ENCODE data around the gene HAUS2.
A peak's percentile ranks its signal among the peaks of the same experiment; 100 is the strongest.
"Not testable (repeated sequence)": the region's sequence is repeated elsewhere in the genome, so short reads cannot be mapped to it uniquely, and the experiment has no call there.

The HAUS2 gene

DNA sequence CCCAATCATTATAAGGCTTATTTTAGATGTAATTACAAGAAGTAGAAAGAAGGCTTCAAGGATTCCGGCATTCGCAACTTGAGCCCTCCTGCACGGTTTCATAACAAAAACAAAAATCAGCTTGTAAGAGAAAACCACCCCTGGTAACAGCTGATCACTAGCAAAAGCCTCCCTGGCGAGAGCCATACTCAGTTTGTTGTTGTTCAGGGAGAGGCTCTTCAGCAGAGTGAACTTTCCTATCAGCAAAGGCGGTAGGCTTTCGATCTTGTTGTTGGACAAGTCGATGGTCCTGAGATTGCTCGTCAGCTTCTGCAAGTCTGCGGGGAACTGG is 755 bp upstream of the HAUS2 start:
- Mint-ChIP-seq H3K27ac (peak overlapping the region; percentile 98), H3K4me3 (peak overlapping the region; percentile 92), H3K9me3 (no peaks in the 10 kb centered on the region), H3K27me3 (no peaks in the 10 kb centered on the region), H3K36me3 (ENCODE audit: low read depth) (peaks cover 49% of the 10 kb centered on the region), H3K4me1 (ENCODE audit: low read depth) (peaks cover 56% of the 10 kb centered on the region)
- intact Hi-C loops (cut with micrococcal nuclease): loop anchor here (2.0 to 10.0 kb wide), 3 partner anchors 27 to 273 kb away; partner anchors contain the start of genes GANC, STARD9, TMEM87A and ZNF106

DNA sequence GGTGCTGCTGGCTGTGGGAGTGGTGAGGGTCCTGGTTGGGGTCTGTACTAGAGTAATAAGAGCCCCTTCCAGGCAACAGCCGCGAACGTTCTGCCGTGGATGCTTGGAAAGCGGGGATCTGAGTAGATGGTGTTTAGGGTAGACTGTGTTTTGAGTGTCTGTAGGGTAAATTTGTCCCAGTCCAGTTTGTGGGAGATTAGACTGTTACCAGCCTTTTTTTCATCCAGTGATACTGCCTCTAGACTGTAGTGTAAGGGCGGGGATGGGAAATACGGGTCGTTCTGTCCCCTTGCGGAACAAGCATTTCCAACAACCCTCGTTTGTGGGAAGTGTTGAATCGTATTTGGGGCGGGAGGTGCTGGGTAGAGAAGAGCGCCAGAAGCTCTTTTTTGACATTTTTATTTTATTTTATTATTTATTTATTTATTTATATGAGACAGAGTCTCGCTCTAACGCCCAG is 424 bp downstream of the HAUS2 start:
- intact Hi-C loops (cut with micrococcal nuclease): loop anchor here (2.0 to 10.0 kb wide), 3 partner anchors 26 to 274 kb away; partner anchors contain the start of genes GANC, STARD9, TMEM87A and ZNF106
- Mint-ChIP-seq H3K4me1 (ENCODE audit: low read depth) (peaks cover 65% of the 10 kb centered on the region), H3K36me3 (ENCODE audit: low read depth) (peaks cover 40% of the 10 kb centered on the region)

DNA sequence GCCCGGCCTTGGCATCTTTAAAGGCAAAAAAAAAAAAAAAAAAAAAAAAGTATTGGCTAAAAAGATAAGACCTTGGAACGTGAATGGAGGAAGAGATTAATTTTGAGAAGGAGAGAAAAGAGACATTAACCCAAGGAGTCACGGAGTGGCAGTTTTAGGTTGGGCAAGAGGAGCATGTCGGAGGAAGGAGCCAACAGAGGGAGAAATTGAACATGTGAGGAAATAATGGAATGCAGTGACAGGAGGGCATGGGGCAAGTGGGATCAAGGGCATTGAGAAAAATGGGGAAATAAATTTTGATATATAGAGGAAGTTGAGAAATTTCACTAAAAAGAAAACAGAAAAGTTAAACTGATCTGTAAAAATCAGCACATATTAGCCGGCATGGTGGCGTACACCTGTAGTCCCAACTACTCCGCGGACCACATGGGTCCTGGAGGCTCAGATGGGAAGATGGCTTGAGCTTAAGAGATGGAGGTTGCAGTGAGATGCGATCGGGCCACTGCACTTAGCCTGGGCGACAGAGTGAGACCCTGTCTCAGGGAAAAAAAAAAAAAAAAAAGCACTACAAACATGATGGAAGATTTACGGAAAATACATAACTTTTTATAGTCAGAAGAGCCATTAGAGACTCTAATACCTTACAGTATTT is 1.2 kb downstream of the HAUS2 start:
- Mint-ChIP-seq H3K36me3 (ENCODE audit: low read depth) (peaks cover 44% of the 10 kb centered on the region), H3K27me3 (no peaks in the 10 kb centered on the region), H3K4me1 (ENCODE audit: low read depth) (peaks cover 66% of the 10 kb centered on the region), H3K9me3 (no peaks in the 10 kb centered on the region), H3K27ac (peak overlapping the region; percentile 98), H3K4me3 (peak overlapping the region; percentile 65)
- intact Hi-C loops (cut with micrococcal nuclease): loop anchor here (2.0 to 10.0 kb wide), 3 partner anchors 25 to 275 kb away; partner anchors contain the start of genes GANC, STARD9, TMEM87A and ZNF106

More for the DNA sequence above, 424 bp downstream of the HAUS2 start:
- Mint-ChIP-seq H3K9me3 (no peaks in the 10 kb centered on the region), H3K27me3 (no peaks in the 10 kb centered on the region), H3K4me3 (peak overlapping the region; percentile 92), H3K27ac (peak overlapping the region; percentile 98)

DNA sequence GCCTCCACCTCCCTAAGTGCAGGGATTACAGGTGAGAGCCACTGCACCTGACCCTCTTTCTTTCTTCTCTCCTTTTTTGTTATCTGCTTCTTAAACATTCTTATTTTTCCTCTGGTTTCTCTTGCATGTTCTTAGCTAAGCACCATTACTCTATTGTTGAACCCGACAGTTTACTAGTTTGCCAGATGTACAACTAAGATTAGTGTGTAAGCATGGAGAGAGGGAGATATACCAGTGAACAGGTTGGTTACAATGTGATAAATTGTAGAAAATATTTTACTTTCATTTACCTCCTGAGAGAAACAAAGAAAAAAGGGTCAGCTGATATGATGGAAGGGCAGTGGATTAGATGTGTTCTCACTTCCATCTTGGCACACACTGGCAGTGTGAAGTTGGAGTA is 4.9 kb downstream of the HAUS2 start:
- Mint-ChIP-seq H3K4me1 (ENCODE audit: low read depth) (peaks cover 34% of the 10 kb centered on the region), H3K4me3 (no peak overlapping the region), H3K27ac (peak overlapping the region; percentile 40), H3K9me3 (no peaks in the 10 kb centered on the region), H3K36me3 (ENCODE audit: low read depth) (peaks cover 25% of the 10 kb centered on the region), H3K27me3 (no peaks in the 10 kb centered on the region)
- intact Hi-C loops (cut with micrococcal nuclease): no loop called here

DNA sequence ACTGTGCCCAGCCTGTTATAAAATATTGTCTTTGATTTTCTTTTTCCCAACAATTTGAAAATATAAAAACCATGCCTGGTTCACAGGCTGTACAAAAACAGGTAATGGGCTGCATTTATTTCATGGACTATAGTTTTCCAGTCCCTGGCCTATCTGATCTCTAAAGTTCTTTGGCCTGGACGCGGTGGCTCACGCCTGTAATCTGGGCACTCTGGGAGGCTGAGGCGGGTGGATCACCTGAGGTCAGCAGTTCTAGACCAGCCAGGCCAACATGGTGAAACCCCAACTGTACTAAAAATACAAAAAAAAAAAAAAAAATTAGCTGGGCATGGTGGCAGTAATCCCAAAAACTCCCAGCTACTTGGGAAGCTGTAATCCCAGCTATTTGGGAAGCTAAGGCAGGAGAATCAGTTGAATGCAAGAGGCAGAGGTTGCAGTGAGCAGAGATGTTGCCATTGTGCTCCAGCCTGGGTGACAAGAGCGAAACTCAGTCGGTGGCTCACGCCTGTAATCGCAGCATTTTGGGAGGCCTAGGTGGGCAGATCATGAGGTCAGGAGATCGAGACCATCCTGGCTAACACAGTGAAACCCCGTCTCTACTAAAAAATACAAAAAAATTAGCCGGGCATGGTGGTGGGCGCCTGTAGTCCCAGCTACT is 8.0 kb downstream of the HAUS2 start:
- H3K27ac Mint-ChIP-seq; H3K9me3 Mint-ChIP-seq; H3K27me3 Mint-ChIP-seq; intact Hi-C loops (cut with micrococcal nuclease); H3K4me3 Mint-ChIP-seq: not testable (repeated sequence)
- peaks cover 49% of the 10 kb centered on the region for H3K36me3 Mint-ChIP-seq (ENCODE audit: low read depth)
- H3K4me1 Mint-ChIP-seq (ENCODE audit: low read depth): peaks cover 16% of the 10 kb centered on the region

DNA sequence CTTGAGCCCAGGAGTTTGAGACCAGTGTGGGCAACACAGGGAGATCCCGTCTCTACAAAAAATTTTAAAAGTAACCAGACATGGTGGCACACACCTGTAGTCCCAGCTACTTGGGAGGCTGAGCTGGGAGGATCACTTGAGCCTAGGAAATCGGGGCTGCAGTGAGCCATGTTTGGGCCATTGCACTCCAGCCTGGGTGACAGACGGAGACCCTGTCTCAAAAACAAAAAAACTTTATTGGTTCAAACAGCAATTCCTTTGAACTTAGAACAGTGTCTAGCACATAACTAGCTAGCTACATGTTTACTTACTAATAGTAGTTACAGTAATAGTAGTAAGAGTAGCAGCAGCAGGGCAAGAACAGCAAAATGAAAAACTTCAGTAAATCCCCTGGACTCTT is 10.1 kb downstream of the HAUS2 start:
- peaks cover 5% of the 10 kb centered on the region for H3K4me1 Mint-ChIP-seq (ENCODE audit: low read depth)
- no peaks in the 10 kb centered on the region for H3K9me3 Mint-ChIP-seq
- no peaks in the 10 kb centered on the region for H3K27me3 Mint-ChIP-seq
- peaks cover 66% of the 10 kb centered on the region for H3K36me3 Mint-ChIP-seq (ENCODE audit: low read depth)
- intact Hi-C loops (cut with micrococcal nuclease): no loop called here
- no peak overlapping the region for H3K27ac Mint-ChIP-seq
- no peak overlapping the region for H3K4me3 Mint-ChIP-seq

DNA sequence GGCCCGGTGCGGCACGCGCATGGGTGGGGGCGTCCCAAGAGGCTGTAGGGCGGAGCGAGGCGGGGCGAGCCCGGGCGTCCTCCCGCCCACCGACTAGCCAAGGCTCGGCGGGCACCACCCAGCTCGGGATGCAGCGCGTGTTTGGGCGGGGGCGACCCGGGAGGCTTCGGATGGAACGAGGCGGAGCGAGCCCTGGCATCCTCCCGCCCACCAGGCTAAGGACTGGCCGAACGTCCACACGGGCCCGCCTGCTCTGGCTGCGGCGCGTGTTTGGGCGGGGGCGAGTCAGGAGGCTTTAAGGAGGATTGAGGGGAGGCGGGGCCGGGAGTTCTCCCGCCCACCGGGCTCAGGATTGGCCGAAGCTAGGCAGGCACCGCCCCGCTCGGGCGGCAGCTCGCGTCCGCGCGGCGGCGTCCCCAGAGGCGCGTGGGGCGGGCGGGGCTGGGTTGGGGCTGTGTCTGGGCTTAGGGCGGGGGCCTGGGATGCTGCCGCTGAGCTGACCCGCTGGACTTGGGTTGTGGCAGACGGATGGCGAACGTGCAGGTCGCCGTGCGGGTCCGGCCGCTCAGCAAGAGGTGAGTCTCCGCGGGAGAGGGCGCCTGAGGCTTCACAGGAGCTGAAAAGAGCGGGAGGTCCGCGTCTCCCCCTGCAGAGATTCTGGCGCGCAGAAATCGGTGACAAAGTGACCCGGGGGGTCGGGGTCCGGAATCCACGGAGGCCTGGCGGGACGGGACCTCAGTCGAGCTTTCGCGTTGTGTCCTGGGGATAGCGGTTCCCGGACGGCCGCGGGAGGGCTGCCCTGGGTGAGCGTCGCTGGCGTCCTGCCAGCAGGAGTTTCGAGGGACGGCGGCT is 26.8 kb downstream of the HAUS2 start, which contains the start of gene STARD9:
STARD9 (plus strand) TSS at position 419 of the 852 bp plus-strand sequence; CDS start at position 529, 110 bp downstream.
- H3K27me3 Mint-ChIP-seq: peaks cover 50% of the 10 kb centered on the region
- intact Hi-C loops (cut with micrococcal nuclease): loop anchor here (2.0 to 10.0 kb wide), 2 partner anchors 27 to 301 kb away; partner anchors contain the start of genes GANC, HAUS2, LRRC57 and TMEM87A
- H3K36me3 Mint-ChIP-seq (ENCODE audit: low read depth): peaks cover 6% of the 10 kb centered on the region
- H3K27ac Mint-ChIP-seq: peak within 1 kb of the TSS; percentile 81
- no peaks in the 10 kb centered on the region for H3K9me3 Mint-ChIP-seq
- peak within 1 kb of the TSS; percentile 96 for H3K4me3 Mint-ChIP-seq
- peaks cover 26% of the 10 kb centered on the region for H3K4me1 Mint-ChIP-seq (ENCODE audit: low read depth)

DNA sequence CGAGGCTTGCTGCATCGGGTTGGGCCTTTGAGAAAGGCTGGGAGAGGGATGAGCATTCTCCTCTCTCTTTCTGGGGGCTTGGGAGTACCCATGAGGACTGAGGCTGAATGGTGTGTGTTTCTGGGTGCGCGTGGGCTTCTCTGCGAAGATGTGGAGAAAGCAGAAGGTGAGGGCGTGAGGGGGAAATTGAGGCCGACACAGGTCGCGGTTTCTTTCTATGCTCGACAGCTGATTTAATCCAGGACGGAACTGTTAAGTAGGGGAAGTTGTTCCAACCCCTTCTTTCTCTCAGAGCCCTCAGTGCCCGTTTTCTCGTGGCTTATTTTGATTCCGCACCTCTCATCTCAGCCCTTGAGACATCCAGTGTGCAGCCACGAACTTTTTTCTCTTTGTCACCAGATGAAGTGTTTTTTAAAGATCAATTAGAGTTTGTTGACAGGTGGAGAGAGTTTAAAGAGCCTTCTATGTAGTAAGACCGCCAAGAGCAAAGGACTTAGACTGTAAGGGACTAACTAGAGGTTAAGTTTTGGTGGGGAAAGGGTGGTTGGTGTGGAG is 27.5 kb downstream of the HAUS2 start:
- Mint-ChIP-seq H3K27me3 (peaks cover 57% of the 10 kb centered on the region), H3K9me3 (no peaks in the 10 kb centered on the region), H3K36me3 (ENCODE audit: low read depth) (peaks cover 6% of the 10 kb centered on the region), H3K4me3 (peak overlapping the region; percentile 96), H3K27ac (peak overlapping the region; percentile 81), H3K4me1 (ENCODE audit: low read depth) (peaks cover 32% of the 10 kb centered on the region)
- intact Hi-C loops (cut with micrococcal nuclease): loop anchor here (10.0 kb wide), 1 partner anchor 301 kb away; the partner anchor contains the start of genes GANC and TMEM87A

DNA sequence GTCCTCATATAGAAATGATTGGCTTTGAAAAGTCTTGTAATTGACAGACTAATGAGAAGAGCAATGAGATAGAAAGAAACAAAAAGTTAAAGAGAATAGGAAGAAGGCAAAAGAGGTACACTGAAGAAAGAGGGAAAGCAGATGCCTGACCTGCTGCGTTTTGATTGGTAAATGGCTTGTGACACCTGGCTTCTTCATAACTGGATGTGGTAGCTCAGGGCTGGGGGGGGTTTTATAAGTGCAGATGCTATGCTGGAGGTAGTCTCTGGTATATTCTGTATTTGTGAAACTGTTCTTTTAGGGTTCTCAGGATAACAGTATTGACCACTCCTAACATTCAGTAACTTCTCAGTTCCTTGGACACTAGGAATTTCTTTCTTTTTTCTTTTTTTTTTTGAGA is 28.1 kb downstream of the HAUS2 start:
- Mint-ChIP-seq H3K27me3 (peaks cover 61% of the 10 kb centered on the region), H3K4me3 (peak overlapping the region; percentile 96), H3K27ac (no peak overlapping the region), H3K4me1 (ENCODE audit: low read depth) (peaks cover 35% of the 10 kb centered on the region), H3K36me3 (ENCODE audit: low read depth) (peaks cover 6% of the 10 kb centered on the region), H3K9me3 (no peaks in the 10 kb centered on the region)
- intact Hi-C loops (cut with micrococcal nuclease): loop anchor here (10.0 kb wide), 1 partner anchor 302 kb away; the partner anchor contains the start of genes GANC and TMEM87A

DNA sequence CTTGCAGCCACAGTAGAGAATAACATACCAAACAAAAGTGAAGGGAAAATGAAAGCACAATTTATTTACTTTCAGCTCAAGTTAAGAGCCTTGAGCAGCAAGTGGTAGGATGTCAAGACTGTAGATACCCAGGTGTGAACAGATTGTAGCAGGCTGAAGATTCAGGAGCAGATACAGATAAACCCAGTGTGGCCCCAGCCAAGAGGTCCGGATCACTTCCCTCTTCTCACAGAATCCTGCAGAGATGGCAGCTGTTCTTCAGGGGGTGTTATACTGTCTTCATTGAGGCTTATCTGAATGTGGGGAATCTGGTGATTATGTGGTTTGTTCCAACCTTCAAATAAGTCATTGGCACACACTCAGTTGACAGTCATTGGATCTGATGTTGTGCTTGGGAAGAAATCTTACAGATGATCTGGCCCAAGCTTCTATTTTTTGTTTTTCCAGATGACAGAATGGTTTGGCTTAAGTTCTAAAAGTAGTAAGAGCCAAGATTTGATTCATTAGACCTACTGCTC is 28.9 kb downstream of the HAUS2 start:
- intact Hi-C loops (cut with micrococcal nuclease): loop anchor here (10.0 kb wide), 1 partner anchor 303 kb away; the partner anchor contains the start of genes GANC and TMEM87A
- peaks cover 6% of the 10 kb centered on the region for H3K36me3 Mint-ChIP-seq (ENCODE audit: low read depth)
- H3K4me1 Mint-ChIP-seq (ENCODE audit: low read depth): peaks cover 35% of the 10 kb centered on the region
- H3K4me3 Mint-ChIP-seq: no peak overlapping the region
- peaks cover 60% of the 10 kb centered on the region for H3K27me3 Mint-ChIP-seq
- no peaks in the 10 kb centered on the region for H3K9me3 Mint-ChIP-seq
- no peak overlapping the region for H3K27ac Mint-ChIP-seq

DNA sequence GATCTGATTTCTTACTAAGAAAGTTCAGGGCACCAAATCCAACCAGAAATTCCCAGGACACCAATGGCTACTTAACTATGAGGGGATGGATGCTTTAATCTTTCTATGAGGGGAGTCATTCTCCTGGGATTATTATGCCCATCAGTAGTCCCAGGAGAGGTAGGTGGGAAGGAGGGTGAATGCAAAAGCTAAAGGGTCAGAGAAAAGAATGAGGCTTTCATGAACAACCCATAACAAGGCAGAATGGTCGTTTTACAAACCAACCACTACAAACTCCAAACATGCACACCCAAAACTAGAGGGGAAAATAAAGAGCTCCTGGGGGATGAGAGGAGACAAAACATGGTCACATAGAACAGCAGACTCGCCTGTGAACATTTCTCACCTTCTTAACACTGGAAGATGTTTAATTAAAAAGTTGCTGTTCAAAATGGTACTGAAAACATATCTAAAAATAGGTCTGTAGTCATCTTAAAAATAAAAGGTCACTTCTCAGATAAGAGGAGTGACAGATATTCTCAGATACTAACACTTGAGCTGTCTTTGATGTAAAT is 30.4 kb downstream of the HAUS2 start:
- H3K4me1 Mint-ChIP-seq (ENCODE audit: low read depth): peaks cover 40% of the 10 kb centered on the region
- H3K4me3 Mint-ChIP-seq: no peak overlapping the region
- H3K27me3 Mint-ChIP-seq: peaks cover 63% of the 10 kb centered on the region
- H3K36me3 Mint-ChIP-seq (ENCODE audit: low read depth): peaks cover 6% of the 10 kb centered on the region
- no peaks in the 10 kb centered on the region for H3K9me3 Mint-ChIP-seq
- no peak overlapping the region for H3K27ac Mint-ChIP-seq
- intact Hi-C loops (cut with micrococcal nuclease): loop anchor here (10.0 kb wide), 1 partner anchor 304 kb away; the partner anchor contains the start of genes GANC and TMEM87A

DNA sequence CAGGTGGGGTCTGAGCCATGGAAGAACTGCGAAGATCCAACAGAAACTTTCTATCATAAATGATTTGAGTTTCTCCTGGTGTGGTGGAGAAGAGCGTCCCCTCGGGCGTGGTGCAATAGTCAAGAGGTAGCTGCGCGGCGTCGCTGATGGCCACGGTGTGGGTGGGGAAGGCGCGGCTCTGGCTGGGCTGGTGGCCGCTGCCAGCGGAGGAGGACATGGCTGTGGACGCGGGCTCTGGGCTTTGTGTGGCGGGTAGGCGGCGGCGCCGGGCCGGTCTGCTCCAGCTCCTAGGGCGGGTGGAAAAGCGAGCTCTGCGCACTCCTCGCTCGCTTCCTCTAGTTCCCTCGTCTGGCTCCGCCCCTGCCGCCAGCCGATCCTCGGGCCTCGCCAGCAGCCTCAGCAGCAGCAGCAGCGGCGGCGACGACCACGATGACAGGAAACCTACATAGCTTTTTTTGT is 32.7 kb downstream of the HAUS2 start:
- H3K4me3 Mint-ChIP-seq: peak overlapping the region; percentile 84
- peak overlapping the region; percentile 68 for H3K27ac Mint-ChIP-seq
- H3K36me3 Mint-ChIP-seq (ENCODE audit: low read depth): no peaks in the 10 kb centered on the region
- H3K27me3 Mint-ChIP-seq: peaks cover 58% of the 10 kb centered on the region
- peaks cover 25% of the 10 kb centered on the region for H3K4me1 Mint-ChIP-seq (ENCODE audit: low read depth)
- intact Hi-C loops (cut with micrococcal nuclease): no loop called here
- no peaks in the 10 kb centered on the region for H3K9me3 Mint-ChIP-seq
